Chondrocyte (in vitro differentiated cells): ENCODE results near the gene CSAG2. TPM values are rescaled to one million over a fixed set of nuclear protein-coding genes. Genes with fewer than 3 reads are reported as not detected.
"Not testable (repeated sequence)": the region's sequence is repeated elsewhere in the genome, so short reads cannot be mapped to it uniquely, and the experiment has no call there.

Source experiments
- DNase-seq: peaks from one replicate; pipeline ENCODE4 v3.0.0; 2021; ENCODE audit warnings: mixed read lengths, low spot score
- H3K27ac Mint-ChIP-seq: one replicate; pipeline ENCODE4 v1.8.0; 2021; ENCODE audit warnings: mild to moderate bottlenecking, moderate library complexity, mixed read lengths; ENCODE audit not compliant: unreplicated experiment
- H3K27me3 Mint-ChIP-seq: 2 replicates; pipeline ENCODE4 v1.8.0; 2021; ENCODE audit warnings: low read depth, mixed read lengths
- H3K36me3 Mint-ChIP-seq: 2 replicates; pipeline ENCODE4 v1.8.0; 2021; ENCODE audit warnings: low read depth, mixed read lengths
- H3K4me1 Mint-ChIP-seq: 2 replicates; pipeline ENCODE4 v1.8.0; 2021; ENCODE audit warnings: low read depth, mild to moderate bottlenecking, mixed read lengths
- H3K4me3 Mint-ChIP-seq: one replicate; pipeline ENCODE4 v1.8.0; 2021; ENCODE audit warnings: mild to moderate bottlenecking, moderate library complexity, mixed read lengths; ENCODE audit not compliant: unreplicated experiment
- H3K9me3 Mint-ChIP-seq: 2 replicates; pipeline ENCODE4 v1.8.0; 2021; ENCODE audit warnings: low read depth, mixed read lengths
- total RNA-seq: library from RNA; stranded (reverse); gene quantifications from 3 replicates; pipeline ENCODE4 v1.2.1, GENCODE V29; 2021
- TF ChIP-seq, protein P1 (sequence below): fragments of 200-600 bp; sonication (generic); IDR thresholded peaks from 2 replicates; pipeline ENCODE4 v1.5.0; 2021; ENCODE audit warnings: antibody characterized with exemption, mild to moderate bottlenecking, moderate library complexity

Gene CSAG2
- total RNA-seq, 1 donor from 2014 or later = not detected

DNA sequence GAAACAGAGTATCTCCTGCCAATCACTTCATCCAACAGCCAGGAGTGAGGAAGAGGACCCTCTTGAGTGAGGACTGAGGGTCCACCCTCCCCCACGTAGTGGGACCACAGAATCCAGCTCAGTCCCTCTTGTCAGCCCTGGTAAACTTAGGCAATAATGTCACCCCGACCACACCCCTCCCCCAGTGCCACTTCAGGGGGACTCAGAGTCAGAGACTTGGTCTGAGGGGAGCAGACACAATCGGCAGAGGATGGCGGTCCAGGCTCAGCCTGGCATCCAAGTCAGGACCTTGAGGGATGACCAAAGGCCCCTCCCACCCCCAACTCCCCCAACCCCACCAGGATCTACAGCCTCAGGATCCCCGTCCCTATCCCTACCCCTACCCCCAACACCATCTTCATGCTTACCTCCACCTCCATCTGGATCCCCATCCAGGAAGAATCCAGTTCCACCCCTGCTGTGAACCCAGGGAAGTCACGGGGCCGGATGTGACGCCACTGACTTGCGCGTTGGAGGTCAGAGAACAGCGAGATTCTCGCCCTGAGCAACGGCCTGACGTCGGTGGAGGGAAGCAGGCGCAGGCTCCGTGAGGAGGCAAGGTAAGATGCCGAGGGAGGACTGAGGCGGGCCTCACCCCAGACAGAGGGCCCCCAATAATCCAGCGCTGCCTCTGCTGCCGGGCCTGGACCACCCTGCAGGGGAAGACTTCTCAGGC lies 24.3 kb upstream of the CSAG2 start, which contains the start of the genes CSAG1 and MAGEA12:
CSAG1 (minus strand) TSS at position 461 of the 715 bp plus-strand sequence. CDS start 1,261 bp downstream, outside the sequence.
MAGEA12 (plus strand) TSS at position 497 of the 715 bp plus-strand sequence. CDS start 2,405 bp downstream, outside the sequence.
- Mint-ChIP-seq H3K9me3 (peaks cover 28% of the 10 kb centered on the region), H3K27me3 (no peaks in the 10 kb centered on the region), H3K27ac (no peak within 1 kb of the TSS), H3K4me3 (no peak within 1 kb of the TSS), H3K4me1 (no peaks in the 10 kb centered on the region), H3K36me3 (no peaks in the 10 kb centered on the region)
- TF ChIP-seq, protein P1, sequence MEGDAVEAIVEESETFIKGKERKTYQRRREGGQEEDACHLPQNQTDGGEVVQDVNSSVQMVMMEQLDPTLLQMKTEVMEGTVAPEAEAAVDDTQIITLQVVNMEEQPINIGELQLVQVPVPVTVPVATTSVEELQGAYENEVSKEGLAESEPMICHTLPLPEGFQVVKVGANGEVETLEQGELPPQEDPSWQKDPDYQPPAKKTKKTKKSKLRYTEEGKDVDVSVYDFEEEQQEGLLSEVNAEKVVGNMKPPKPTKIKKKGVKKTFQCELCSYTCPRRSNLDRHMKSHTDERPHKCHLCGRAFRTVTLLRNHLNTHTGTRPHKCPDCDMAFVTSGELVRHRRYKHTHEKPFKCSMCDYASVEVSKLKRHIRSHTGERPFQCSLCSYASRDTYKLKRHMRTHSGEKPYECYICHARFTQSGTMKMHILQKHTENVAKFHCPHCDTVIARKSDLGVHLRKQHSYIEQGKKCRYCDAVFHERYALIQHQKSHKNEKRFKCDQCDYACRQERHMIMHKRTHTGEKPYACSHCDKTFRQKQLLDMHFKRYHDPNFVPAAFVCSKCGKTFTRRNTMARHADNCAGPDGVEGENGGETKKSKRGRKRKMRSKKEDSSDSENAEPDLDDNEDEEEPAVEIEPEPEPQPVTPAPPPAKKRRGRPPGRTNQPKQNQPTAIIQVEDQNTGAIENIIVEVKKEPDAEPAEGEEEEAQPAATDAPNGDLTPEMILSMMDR = no peak
- peak; percentile 61 for DNase-seq

GRCh38 chrX:152725409-152725808 lies 16.3 kb upstream of the CSAG2 start:
- Mint-ChIP-seq H3K27ac (no peak overlapping the region), H3K36me3 (no peaks in the 10 kb centered on the region), H3K4me3 (no peak overlapping the region), H3K9me3 (peaks cover 32% of the 10 kb centered on the region), H3K4me1 (no peaks in the 10 kb centered on the region), H3K27me3 (no peaks in the 10 kb centered on the region)
- TF ChIP-seq, protein P1 = no peak
- DNase-seq = no peak

GRCh38 chrX:152713815-152714787 lies 5.0 kb upstream of the CSAG2 start, which contains the start of gene MAGEA2B:
Gene MAGEA2B, plus strand, starts transcription at chrX:152714628. Its CDS starts 2,479 bp downstream, at chrX:152717107.
- H3K27ac Mint-ChIP-seq, H3K4me1 Mint-ChIP-seq, H3K27me3 Mint-ChIP-seq, H3K4me3 Mint-ChIP-seq, DNase-seq, H3K9me3 Mint-ChIP-seq, H3K36me3 Mint-ChIP-seq: not testable (repeated sequence)

DNA sequence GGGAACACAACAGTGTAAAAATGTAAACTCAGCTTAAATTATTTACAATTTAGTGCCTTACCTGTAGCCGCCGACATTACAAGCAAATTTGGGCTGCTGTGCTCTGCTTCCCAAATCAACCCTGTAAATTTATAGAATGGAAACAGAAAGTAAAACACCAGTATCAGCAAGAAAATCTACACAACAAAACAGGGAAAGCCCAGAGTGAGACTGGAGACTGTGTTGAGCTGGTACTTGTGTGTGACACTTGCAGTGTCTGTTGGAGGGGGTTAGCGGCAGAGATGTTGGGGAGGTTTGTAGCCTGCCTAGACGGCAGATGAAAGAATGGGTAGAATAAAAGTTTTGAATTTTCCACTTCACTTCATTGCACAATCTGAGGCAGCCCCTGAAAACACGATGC lies 4.1 kb upstream of the CSAG2 start:
- H3K27me3 Mint-ChIP-seq, H3K4me1 Mint-ChIP-seq: not testable (repeated sequence)

DNA sequence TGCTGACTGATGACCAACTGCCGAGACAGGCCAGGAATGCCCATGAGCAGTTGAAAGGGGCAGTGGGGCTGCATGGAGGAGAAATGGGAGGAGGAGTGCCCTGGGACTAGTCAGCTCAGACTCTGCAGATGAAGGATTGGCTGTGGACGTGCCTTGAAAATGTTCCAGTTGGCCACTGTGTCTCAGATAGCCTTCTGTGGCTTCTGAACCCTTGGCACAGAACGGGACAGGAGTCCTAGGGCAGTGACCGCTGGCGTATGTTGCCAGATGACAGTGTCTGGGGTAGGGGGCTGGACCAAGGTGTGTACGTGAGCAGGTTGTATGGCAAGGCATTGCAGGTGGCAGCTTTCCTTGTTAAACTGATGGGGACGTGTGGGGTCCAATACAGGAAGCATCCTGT lies 2.6 kb downstream of the CSAG2 start:
- H3K4me1 Mint-ChIP-seq, H3K27ac Mint-ChIP-seq, H3K36me3 Mint-ChIP-seq, H3K9me3 Mint-ChIP-seq, H3K4me3 Mint-ChIP-seq, H3K27me3 Mint-ChIP-seq, DNase-seq: not testable (repeated sequence)

More for the DNA sequence above, 4.1 kb upstream of the CSAG2 start:
- H3K9me3 Mint-ChIP-seq, H3K27ac Mint-ChIP-seq, DNase-seq, H3K4me3 Mint-ChIP-seq, H3K36me3 Mint-ChIP-seq: not testable (repeated sequence)

DNA sequence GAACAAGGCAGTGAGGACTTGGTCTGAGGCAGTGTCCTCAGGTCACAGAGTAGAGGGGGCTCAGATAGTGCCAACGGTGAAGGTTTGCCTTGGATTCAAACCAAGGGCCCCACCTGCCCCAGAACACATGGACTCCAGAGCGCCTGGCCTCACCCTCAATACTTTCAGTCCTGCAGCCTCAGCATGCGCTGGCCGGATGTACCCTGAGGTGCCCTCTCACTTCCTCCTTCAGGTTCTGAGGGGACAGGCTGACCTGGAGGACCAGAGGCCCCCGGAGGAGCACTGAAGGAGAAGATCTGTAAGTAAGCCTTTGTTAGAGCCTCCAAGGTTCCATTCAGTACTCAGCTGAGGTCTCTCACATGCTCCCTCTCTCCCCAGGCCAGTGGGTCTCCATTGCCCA lies 8.7 kb downstream of the CSAG2 start:
- not testable (repeated sequence) for H3K27ac Mint-ChIP-seq, H3K36me3 Mint-ChIP-seq, H3K27me3 Mint-ChIP-seq, H3K9me3 Mint-ChIP-seq, H3K4me1 Mint-ChIP-seq, H3K4me3 Mint-ChIP-seq
- DNase-seq = peak; percentile 82

GRCh38 chrX:152697952-152698931 lies 10.8 kb downstream of the CSAG2 start, which contains the start of gene MAGEA3:
Gene MAGEA3, plus strand, starts transcription at chrX:152698794. Its CDS starts 2,039 bp downstream, at chrX:152700833.
- DNase-seq, H3K27ac Mint-ChIP-seq, H3K36me3 Mint-ChIP-seq, H3K9me3 Mint-ChIP-seq, H3K4me1 Mint-ChIP-seq, H3K4me3 Mint-ChIP-seq, H3K27me3 Mint-ChIP-seq: not testable (repeated sequence)

DNA sequence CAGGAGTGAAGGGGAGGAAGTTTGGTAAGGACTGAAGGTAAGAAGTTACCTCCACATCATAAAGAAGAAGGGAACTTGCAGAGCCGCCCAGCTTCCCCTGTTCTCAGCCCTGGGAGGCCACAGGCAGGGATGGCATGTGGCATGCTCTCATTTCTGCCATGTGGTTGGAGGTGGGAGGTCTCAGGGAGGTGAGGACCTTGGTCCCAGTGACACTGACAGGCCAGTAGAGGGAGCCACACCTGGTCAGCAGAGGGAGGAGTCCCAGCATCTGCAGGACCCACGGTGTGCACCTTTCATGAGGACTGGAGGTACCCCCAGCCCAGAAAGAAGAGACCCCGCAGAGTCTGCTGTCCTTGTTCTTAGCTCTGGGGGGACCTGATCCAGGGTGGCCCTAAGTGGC lies 28.1 kb downstream of the CSAG2 start:
- not testable (repeated sequence) for H3K27me3 Mint-ChIP-seq, H3K36me3 Mint-ChIP-seq, H3K4me1 Mint-ChIP-seq, H3K4me3 Mint-ChIP-seq, H3K27ac Mint-ChIP-seq, DNase-seq, H3K9me3 Mint-ChIP-seq

- not testable (repeated sequence) for H3K27ac Mint-ChIP-seq, H3K27me3 Mint-ChIP-seq, H3K4me1 Mint-ChIP-seq, H3K36me3 Mint-ChIP-seq, DNase-seq, H3K4me3 Mint-ChIP-seq
- H3K9me3 Mint-ChIP-seq = peaks cover 16% of the 10 kb centered on the region
Measured at GRCh38 chrX:152674652-152675051, 34.4 kb downstream of the CSAG2 start.
